Measurements from ENCODE around the gene STX4. TPM values are rescaled to one million over a fixed set of nuclear protein-coding genes. Genes with fewer than 3 reads are reported as not detected.

Gene STX4
- polyA plus RNA-seq, 1 experiment, result 43.7 TPM

- Histone ChIP-seq H3K27ac (ENCODE audit: low read depth, low read length) (peak overlapping the region; percentile 96), H3K9me3 (ENCODE audit: control insufficient read depth, insufficient read depth, low read length) (peaks cover 4% of the 10 kb centered on the region; the same call in 1 of the 2 replicates), H3K27me3 (ENCODE audit: control insufficient read depth, insufficient read depth, low read length) (no peaks in the 10 kb centered on the region), H3K4me3 (ENCODE audit: low read depth, low read length) (peak overlapping the region; percentile 99)
- POLR2A ChIA-PET, result interaction anchor here (0.6 to 2.4 kb wide), 16 partner anchors 8 to 387 kb away, joined by 3 to 21 read pairs (median 6); partner anchors contain the start of genes FUS, HSD3B7, KAT8 and STX4
- CTCF ChIA-PET, result interaction anchor here (0.6 to 2.4 kb wide), 4 partner anchors 69 to 387 kb away, joined by 3 to 9 read pairs (median 4); no protein-coding TSS in a partner anchor
- no peak for TF ChIP-seq CTCF (IDR thresholded peaks at IDR 0.05; ENCODE audit: low read depth, low read length)
- DNase-seq (ENCODE audit: low read depth, low spot score), result peak; percentile 67
Measured at GRCh38 chr16:31073142-31073969, 40.0 kb downstream of the STX4 start.

- peak; percentile 98 for DNase-seq (ENCODE audit: low read depth, low spot score)
- 0 out of 2 replicates have a peak, but pooled peaks have one; percentile 1 for TF ChIP-seq CTCF (IDR thresholded peaks at IDR 0.05; ENCODE audit: low read depth, low read length)
- ChIA-PET POLR2A (interaction anchor here (0.6 to 2.4 kb wide), 18 partner anchors 9 to 386 kb away, joined by 3 to 21 read pairs (median 6); partner anchors contain the start of genes FUS, HSD3B7, KAT8 and STX4), CTCF (interaction anchor here (1.0 to 2.4 kb wide), 3 partner anchors 68 to 387 kb away, joined by 3 to 9 read pairs (median 6); no protein-coding TSS in a partner anchor)
- H3K27ac ChIP-seq (ENCODE audit: low read depth, low read length), result peak within 1 kb of the TSS; percentile 96
- H3K4me3 ChIP-seq (ENCODE audit: low read depth, low read length), result peak within 1 kb of the TSS; percentile 99
- H3K9me3 ChIP-seq (ENCODE audit: control insufficient read depth, insufficient read depth, low read length), result peaks cover 4% of the 10 kb centered on the region; the same call in 1 of the 2 replicates
- H3K27me3 ChIP-seq (ENCODE audit: control insufficient read depth, insufficient read depth, low read length), result no peaks in the 10 kb centered on the region
Measured at GRCh38 chr16:31073970-31074813, 40.8 kb downstream of the STX4 start, which contains the start of the genes ZNF646 and ZNF668. Gene ZNF646 (plus strand): TSS chr16:31074422. CDS start chr16:31076325, 1,903 bp downstream. Gene ZNF668 (minus strand): TSS chr16:31074240. CDS start chr16:31064459, 9,781 bp downstream.

- Histone ChIP-seq H3K4me3 (ENCODE audit: low read depth, low read length) (peak overlapping the region; percentile 99), H3K27me3 (ENCODE audit: control insufficient read depth, insufficient read depth, low read length) (no peaks in the 10 kb centered on the region), H3K9me3 (ENCODE audit: control insufficient read depth, insufficient read depth, low read length) (peaks cover 4% of the 10 kb centered on the region; the same call in 1 of the 2 replicates), H3K27ac (ENCODE audit: low read depth, low read length) (peak overlapping the region; percentile 90)
- CTCF ChIA-PET, result interaction anchor here (1.0 to 2.4 kb wide), 2 partner anchors 67 to 386 kb away, joined by 3 to 9 read pairs; no protein-coding TSS in a partner anchor
- DNase-seq (ENCODE audit: low read depth, low spot score), result no peak
- TF ChIP-seq CTCF (IDR thresholded peaks at IDR 0.05; ENCODE audit: low read depth, low read length), result 0 out of 2 replicates have a peak, but pooled peaks have one; percentile 14
- POLR2A ChIA-PET, result interaction anchor here (0.6 to 2.4 kb wide), 14 partner anchors 10 to 105 kb away, joined by 3 to 21 read pairs (median 5); partner anchors contain the start of genes FUS, KAT8 and VKORC1
Measured at GRCh38 chr16:31074814-31075183, 41.4 kb downstream of the STX4 start.

GRCh38 chr16:31076319-31076718 is 43.0 kb downstream of the STX4 start:
- POLR2A ChIA-PET, result no interaction called here
- no peaks in the 10 kb centered on the region for H3K27me3 ChIP-seq (ENCODE audit: control insufficient read depth, insufficient read depth, low read length)
- H3K9me3 ChIP-seq (ENCODE audit: control insufficient read depth, insufficient read depth, low read length), result peaks cover 4% of the 10 kb centered on the region; the same call in 1 of the 2 replicates
- no peak overlapping the region for H3K4me3 ChIP-seq (ENCODE audit: low read depth, low read length)
- H3K27ac ChIP-seq (ENCODE audit: low read depth, low read length), result no peak overlapping the region
- TF ChIP-seq CTCF (IDR thresholded peaks at IDR 0.05; ENCODE audit: low read depth, low read length), result no peak
- DNase-seq (ENCODE audit: low read depth, low spot score), result no peak
- CTCF ChIA-PET, result interaction anchor here (0.9 kb wide), 1 partner anchor 343 kb away, joined by 3 read pairs; no protein-coding TSS in a partner anchor

Measured in AG04450 (cell line).